ENCODE data around the gene DGKB.

Gene DGKB

DNA sequence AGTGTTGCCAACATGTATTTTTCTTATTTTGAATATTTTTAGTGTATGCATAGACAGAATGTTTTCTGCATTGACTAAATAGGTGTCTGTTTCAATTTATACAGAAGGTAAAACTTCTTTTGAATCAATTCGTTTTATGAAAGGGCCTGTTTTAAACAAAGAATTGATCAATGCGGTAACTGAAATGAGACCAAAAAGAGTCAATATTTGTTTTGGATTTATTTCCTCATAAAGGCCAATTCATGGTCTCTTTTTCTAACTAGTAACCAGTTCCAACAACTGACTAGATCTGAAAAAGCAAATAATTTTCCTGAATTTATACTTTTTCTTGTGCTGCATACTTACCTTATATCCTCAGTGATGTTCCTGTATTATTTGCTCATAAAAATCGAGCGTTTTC, 320.5 kb downstream of the DGKB start:
- TF ChIP-seq, protein P1, sequence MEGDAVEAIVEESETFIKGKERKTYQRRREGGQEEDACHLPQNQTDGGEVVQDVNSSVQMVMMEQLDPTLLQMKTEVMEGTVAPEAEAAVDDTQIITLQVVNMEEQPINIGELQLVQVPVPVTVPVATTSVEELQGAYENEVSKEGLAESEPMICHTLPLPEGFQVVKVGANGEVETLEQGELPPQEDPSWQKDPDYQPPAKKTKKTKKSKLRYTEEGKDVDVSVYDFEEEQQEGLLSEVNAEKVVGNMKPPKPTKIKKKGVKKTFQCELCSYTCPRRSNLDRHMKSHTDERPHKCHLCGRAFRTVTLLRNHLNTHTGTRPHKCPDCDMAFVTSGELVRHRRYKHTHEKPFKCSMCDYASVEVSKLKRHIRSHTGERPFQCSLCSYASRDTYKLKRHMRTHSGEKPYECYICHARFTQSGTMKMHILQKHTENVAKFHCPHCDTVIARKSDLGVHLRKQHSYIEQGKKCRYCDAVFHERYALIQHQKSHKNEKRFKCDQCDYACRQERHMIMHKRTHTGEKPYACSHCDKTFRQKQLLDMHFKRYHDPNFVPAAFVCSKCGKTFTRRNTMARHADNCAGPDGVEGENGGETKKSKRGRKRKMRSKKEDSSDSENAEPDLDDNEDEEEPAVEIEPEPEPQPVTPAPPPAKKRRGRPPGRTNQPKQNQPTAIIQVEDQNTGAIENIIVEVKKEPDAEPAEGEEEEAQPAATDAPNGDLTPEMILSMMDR (IDR thresholded peaks at IDR 0.05): no peak
- no peak overlapping the region for H3K4me3 ChIP-seq
- no peak overlapping the region for H3K27ac ChIP-seq
- DNase-seq (ENCODE audit: low spot score): no peak

DNA sequence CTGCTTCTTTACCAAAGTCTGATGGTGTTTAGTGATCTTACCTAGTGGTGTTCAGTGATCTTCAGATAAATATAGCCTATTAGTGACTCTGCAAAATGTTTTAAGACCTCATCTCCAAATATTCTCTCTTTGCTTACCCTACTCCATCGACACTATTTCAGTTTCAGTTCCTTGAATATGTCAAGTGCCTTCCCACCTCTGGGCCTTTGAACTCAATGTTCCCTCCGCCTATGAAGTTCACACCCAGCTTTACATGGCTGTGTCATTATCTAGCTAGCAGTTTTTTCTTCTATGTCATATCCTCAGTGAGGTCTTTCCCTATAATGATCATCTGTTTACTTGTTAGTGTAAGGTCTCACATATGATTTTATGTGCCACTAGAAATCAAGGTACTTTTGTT, 322.6 kb downstream of the DGKB start:
- Histone ChIP-seq H3K4me3 (no peak overlapping the region), H3K27ac (no peak overlapping the region)
- TF ChIP-seq, protein P1 (IDR thresholded peaks at IDR 0.05): no peak
- DNase-seq (ENCODE audit: low spot score): no peak

DNA sequence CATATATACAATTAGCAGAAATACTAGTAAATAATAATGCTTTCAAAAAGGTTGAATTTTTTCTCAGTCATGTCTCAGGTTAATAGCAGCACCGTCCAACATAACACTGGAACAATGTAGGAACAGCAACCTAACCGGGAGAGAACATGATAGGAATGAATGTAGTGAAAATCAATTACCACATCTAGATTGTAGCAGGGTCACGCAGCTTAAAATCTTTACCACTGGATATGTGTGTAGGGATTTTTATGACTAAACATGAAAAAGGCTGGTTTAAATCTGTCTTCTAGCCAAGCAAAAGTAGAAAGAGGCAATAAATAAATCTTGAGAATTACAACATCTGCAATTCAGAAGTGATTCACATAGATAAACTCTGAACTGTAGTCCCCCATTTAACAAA, 326.0 kb downstream of the DGKB start:
- Histone ChIP-seq H3K4me3 (no peak overlapping the region), H3K27ac (no peak overlapping the region)
- no peak for DNase-seq (ENCODE audit: low spot score)
- TF ChIP-seq, protein P1 (IDR thresholded peaks at IDR 0.05): no peak

DNA sequence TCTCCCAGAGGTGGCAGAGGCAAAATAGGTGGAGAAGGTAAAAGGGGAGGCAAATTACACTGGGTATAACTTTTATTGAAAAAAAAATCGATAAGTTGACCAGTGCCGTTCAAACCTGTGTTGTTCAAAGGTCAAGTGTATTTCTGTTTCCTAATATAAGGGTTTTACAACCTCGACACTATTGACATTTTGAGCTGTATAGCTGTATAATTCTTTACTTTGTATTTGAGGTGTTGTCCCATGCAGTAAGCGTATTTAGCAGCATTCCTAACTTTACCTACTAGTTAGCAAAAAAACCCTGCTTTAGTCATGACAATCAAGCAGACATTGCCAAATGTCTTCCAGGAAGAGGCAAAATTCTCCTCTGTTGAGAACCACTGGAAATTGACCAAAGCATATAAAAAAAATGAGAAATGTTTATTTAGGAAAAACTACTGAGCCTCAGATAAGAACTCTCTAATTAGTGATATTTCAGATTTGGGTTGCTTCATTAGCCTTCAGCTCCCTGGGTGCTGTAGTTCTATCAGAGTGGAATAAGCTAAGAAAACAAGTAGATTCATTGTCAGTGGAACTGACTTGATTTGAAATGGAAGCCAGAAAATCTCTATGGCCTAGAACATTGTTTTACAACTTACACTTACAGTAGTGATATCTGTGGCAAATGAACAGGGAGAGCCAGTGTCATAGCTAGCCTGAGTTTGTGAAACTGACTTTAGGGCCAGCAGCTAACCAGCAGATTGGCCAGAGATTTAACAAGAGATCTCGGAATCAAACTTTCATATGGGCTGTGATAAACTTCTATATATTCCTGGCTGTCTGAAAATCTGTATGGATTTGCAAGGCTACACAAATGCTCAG, 331.6 kb downstream of the DGKB start:
- Histone ChIP-seq H3K27ac (no peak overlapping the region), H3K4me3 (no peak overlapping the region)
- no peak for DNase-seq (ENCODE audit: low spot score)
- TF ChIP-seq, protein P1 (IDR thresholded peaks at IDR 0.05): no peak

DNA sequence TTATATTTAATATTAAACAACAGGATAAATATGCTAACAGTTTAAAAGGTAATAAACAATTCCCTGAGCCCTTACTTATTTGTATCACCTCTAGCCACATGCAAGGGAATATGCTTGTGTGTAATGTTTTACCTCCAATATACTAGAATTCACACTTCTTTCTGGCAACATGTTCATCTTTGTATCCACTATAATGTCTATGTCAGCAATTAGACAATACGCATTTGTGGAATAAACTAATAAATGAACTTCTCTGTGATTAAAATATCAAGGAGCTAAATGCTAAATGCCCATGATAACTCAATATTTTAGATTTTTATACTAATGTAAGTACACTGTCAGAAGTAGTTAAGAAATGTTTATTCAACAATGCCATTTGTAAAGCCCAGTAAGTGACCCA, 350.5 kb downstream of the DGKB start:
- Histone ChIP-seq H3K4me3 (no peak overlapping the region), H3K27ac (no peak overlapping the region)
- TF ChIP-seq, protein P1 (IDR thresholded peaks at IDR 0.05): no peak
- no peak for DNase-seq (ENCODE audit: low spot score)

DNA sequence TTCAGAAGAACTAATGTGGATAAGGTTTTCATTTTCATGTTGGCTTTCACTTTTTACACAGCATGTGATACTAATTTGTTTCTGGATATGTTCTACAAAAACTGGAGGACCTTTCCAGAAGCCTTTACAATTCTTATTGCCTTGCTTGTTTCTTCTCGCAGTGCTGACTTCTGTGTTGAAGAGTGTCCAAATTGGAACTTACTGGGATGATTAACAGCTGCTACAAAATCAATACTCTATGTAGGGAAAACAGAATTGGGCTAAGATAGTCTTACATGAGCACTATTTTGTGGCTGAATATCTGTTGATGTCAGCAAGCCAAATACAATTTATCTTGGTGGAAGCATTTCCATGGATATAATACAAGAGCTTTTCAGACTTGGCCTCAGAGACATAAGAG, 351.2 kb downstream of the DGKB start:
- Histone ChIP-seq H3K27ac (no peak overlapping the region), H3K4me3 (no peak overlapping the region)
- DNase-seq (ENCODE audit: low spot score): no peak
- TF ChIP-seq, protein P1 (IDR thresholded peaks at IDR 0.05): no peak

DNA sequence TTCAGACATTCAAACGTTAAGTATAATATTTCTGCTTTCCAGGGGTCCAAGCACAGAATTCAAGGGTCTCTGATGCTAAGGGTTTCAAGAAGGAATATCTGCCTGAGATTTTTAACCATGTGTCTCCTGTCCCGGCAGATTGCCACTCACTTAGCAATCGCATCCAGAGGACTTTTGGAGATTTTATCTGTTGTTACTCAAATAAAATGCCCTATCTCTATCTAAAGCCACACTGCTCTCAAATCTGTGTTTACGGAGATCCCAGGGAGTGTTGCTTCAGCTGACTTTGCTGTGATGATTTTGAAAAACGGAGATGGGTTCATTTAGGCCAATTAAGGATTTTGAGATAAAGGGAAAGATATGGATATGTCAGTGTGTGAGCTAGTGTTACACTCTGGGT, 359.9 kb downstream of the DGKB start:
- TF ChIP-seq, protein P1 (IDR thresholded peaks at IDR 0.05): no peak
- Histone ChIP-seq H3K27ac (no peak overlapping the region), H3K4me3 (no peak overlapping the region)
- DNase-seq (ENCODE audit: low spot score): no peak
